Anterior cingulate cortex (tissue), 58 donors: ENCODE data around the gene ACTR3.

ENCODE experiments used
- DNase-seq, 58 donors: peaks; one replicate each; lab custom pipeline; 2025; lab: John Stamatoyannopoulos, UW

The ACTR3 gene

DNA sequence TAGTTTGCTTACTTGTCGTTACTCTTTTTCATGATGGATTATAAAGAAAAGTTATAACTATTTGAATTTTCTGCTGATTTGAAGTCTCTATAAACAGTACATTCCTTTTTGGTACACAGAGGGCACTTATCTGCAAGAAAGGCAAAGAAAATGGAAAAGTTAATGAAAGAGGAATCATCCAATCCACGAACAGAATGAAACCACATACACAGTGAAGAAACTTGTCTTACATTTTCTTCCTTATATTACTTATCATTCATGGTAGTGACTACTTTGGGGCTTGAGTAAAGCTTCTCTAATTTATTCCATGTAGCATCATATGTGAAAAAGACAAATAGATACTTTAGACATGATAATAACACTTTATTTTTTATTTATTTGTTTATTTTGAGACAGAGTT is 14.8 kb upstream of the ACTR3 start:
- no peak for DNase-seq

- peak in 3 of 58 donors; percentile 5 to 47 (median 7) for DNase-seq
Measured at GRCh38 chr2:113876503-113877387, 13.1 kb upstream of the ACTR3 start.

DNA sequence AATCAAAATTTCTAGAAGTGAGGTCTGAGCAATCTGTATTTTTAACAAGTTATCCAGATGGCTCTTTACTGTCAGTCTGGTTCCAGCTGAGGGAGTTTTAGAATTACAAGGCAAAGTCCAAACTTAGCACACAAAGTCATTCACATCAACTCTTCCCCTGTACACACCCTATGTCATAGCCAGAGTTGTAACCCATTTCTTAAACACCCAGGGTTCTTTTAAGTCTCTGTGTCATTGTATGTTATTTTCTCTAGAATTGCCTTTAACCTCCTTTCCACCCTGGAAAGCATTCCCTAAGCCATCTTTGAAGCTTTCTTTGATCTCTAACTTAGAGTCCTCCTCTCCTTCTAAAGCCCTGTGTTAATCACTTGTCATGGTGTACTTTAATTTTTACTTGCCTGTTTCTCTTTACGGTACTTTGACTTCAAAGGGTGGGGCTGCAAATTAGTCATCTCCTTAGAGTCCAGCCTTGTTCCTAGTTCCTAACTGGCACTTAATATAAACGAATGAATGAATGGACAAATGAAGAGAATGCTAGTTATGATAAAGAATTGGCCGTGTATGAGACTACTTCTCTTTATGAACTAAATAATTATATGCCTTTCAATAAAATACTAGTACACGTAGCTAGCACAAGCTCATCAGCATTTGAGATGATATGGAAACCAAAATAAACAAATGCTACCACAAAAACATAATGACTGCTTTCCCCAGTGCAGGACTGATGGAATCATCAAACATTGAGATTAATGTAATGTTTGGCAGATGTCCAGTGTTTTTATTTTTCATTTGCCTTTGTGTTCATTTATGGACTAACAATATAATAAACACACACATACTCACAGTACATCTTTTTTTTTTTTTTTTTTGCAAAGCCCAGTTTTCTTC is 11.9 kb upstream of the ACTR3 start:
- DNase-seq = peak in 1 of 58 donors; percentile 18

- DNase-seq = no peak
Measured at GRCh38 chr2:113878743-113879142, 11.1 kb upstream of the ACTR3 start.

DNA sequence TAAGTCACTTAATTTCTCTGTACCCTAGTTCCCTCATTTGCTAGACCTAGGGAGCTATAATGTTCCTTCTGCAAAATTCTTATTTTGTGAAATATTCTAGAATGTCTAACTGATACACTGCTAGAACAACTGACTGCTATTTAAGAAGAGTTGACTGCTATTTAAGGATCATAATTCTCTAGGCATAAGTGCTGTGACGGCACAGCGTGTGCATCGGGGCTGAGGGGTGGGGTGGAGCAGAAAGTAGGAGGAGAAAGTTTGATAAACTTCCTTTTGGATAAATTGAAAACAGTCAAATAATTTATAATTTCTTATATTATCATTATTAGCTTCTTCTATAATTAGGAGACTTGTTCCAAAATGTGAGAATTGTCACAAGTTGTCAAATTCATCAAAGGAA is 10.4 kb upstream of the ACTR3 start:
- no peak for DNase-seq

DNA sequence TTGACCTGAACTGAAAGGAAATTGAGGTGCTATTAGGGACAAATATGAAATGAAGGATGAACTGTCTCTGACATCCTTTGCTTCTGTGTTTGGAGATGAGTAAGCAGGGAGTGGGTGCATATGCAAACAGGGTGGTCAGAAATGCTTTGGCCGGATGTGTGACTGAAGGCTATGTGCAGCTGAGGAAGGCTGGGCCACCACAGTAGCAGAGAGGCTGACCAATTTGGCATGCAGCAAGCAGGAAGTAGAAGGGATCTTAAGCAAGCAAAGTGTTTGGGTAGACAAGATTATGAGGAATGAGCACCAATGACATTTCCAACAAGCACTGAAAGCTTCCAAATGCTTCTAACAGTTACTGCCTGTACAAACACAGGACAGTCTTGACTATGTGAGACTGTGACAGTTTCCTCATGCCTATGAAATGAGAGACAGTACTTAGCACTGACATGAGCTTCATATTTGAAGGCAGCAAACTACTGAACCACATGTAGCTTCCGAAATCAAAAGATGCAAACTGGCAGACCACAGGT is 3.3 kb upstream of the ACTR3 start:
- peak in 10 of 58 donors; percentile 3 to 36 (median 7) for DNase-seq

- no peak for DNase-seq
Measured at GRCh38 chr2:113887009-113887792, 2.7 kb upstream of the ACTR3 start.

DNA sequence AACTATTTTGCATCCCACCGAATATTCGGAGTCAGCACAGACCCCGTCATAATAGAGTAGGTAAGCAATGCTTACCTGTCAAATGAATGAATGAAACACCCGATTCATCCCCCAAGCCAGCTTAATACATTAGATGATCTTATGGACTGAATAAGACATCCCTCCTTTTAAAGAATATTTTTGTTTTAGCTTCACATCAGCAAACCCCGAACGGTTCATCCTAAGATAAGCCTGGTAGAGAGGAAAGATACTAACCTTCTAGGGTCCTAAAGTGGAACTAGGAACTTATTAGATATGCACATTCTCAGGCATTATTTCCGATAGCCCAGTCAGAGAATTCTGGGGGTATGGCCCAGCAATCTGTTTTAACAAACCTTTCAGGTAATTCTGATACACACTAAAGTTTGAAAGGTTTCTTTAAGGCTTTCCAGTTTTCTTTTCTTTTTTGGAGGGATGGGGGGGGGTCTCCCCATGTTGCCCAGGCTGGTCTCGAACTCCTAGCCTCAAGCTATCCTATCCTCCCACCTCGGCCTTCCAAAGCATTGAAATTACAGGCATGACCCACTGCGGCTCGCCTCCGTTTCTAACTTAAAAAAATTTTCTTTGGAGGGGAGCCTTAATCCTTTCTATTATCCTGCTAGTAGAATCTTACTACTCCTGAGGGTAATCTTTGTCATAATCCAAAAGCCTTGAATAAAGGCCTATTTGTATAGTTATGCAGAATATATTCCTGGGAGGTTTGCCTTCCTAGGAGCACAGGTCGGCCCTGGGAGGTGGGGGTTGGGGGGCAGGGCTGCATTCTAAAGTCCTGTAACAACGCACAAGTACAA is 1.0 kb upstream of the ACTR3 start:
- DNase-seq = no peak

GRCh38 chr2:113890253-113891235 is 655 bp downstream of the ACTR3 start:
- peak in 54 of 58 donors; percentile 7 to 74 (median 54) for DNase-seq

DNA sequence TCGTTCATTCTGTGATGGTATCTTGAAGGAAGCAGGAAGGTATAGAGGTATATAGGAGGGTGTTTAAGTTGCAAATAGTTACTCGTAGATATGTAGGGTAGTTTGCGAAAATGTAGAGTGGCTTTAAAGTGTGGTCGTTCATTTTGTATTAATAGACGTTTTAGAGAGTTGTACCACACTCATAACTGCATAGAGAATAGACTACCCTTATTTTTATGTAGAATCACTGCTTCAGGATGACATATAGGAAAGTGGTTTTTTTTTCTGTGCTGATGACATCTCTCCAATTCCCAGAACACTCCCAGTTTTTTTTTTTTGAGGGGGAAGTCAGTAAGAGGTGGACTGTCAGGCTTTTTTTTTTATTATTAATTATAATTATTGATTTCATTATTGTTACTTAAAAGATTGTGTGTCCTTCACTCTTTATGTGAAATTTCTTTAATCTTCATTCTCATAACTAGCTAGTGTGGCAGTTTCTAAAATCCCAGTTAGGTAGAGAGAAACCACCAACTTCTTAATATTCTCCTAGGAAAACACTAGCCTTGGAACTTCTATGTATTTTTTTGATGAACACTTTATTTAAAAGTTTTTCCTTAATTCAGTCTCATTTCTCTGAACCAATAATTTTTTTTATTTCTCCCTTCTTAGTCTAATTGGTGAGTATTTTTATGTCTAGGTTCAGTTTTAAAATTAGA is 1.5 kb downstream of the ACTR3 start:
- no peak for DNase-seq

DNA sequence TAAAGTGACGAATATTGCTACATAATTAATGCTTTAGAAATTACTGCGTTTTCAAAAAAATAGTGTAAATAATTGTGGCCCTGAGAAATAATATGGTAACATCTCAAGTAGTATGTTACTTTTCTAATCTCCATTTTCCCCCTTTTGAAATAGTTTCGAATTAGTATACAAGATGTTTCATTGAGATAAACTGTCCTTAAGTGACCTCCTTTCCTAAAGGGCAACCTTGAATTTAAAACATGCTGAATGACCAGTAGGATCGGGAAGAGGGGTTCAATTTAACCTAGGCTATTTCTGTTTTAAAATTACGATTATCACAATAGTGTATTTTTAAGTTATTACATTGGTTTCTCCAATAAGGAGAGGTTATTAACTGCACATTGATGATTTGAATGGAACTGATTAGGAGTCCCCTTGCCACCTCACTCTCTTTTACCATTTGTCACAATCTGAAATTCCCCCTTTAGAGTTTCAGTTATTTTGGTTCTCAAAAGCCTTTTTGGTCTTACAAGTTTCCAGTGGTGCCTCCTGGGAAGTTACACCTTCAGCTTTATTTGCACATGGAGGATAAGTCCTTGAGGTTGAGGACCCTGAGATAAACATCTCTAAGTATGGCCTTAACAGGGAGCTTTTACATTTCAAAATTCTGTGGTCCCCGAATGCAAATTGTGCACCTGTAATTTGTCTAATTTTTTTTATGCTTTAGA is 2.3 kb downstream of the ACTR3 start:
- DNase-seq = no peak

- no peak for DNase-seq
Measured at GRCh38 chr2:113894156-113894743, 4.4 kb downstream of the ACTR3 start.

DNA sequence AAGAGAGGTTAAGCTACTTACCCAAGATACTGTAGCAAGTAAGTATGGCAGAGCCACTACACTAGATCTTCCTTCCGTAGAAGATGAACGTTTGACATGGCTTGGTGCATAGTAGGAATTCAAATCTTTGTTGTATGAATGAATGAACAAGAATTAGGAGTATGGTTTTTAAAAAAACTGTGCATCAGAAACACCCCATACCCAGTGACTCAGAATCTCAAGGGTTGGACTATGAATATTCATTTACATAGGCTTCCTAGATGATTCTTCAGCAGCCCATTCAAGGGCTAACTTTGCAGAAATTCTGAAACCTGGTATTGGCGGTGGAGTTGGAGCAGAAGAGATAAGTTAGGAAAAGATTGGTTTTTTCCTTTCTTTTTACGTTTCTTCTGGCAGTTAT is 5.4 kb downstream of the ACTR3 start:
- DNase-seq = no peak

DNA sequence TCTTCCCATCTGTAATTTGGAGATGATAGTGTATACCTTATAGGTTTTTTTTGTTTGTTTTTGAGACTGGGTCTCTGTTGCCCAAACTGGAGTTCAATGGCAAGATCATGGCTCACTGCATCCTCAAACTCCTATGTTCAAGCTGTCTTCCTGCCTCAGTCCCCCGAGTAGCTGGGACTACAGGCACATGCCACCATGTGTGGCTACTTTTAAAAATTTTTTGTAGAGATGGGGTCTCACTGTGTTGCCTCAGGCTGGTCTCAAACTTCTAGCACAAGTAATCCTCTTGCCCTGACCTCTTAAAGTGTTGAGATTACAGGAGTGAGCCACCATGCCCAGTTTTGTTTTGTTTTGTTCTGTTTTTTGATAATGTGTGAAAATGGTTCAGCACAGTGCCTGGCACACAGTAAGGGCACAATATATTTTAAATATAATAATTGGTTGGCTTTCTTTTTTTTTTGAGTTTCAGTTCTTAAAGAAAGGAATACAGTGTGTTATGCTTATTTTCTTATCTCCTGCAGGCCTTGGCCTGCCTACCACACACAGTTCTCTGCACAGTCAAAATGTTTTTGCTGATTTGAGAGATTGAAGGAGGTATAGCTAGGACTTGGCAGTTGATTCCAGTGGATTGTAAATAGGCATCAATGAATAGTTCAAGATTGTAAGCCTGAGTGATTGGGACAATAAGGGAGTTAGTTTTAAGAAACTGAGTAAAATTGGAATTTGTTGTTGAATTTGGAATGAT is 6.1 kb downstream of the ACTR3 start:
- DNase-seq = no peak

- DNase-seq = no peak
Measured at GRCh38 chr2:113896791-113897190, 6.9 kb downstream of the ACTR3 start.

DNA sequence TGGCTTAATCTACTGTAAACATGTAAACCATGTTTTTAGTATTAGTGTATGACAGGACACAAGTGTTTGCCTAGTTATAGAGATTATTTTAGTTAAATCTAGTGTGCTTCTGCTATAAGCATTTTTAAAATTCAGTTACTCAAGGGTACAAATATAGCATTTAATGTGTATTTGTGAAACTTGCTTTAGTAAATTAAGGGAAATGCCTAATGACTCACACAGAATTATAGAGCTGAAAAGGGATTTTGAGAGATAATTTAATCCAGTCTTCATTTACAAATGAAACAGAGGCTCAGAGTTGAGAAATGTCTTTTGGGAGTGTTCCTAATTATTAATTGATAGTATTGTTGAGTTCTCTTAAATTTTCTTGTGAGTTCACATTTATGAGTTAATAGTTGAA is 8.2 kb downstream of the ACTR3 start:
- DNase-seq = no peak
